Gastrocnemius medialis (tissue), 4 donors: Measurements from ENCODE around the gene PIK3R1. TPM values are rescaled to one million over a fixed set of nuclear protein-coding genes. Genes with fewer than 3 reads are reported as not detected.
A peak's percentile ranks its signal among the peaks of the same experiment; 100 is the strongest.

ENCODE experiments used
- ATAC-seq, 2 donors: fragments of 150-250 bp; one replicate each; pipeline ENCODE4 v1.9.1; 2016
- DNase-seq, 2 donors: peaks; one replicate each; pipeline ENCODE4 v3.0.0-alpha.2; 2019
- H3K27ac ChIP-seq, 4 donors: fragments of 200-600 bp; sonication (generic); 1 replicate in 1 of 4; 2 replicates in 3 of 4; pipeline ENCODE4 v1.5.1; 2016 to 2018; ENCODE audit warnings: mild to moderate bottlenecking in 2 of 4, moderate library complexity in 1 of 4
- H3K27me3 ChIP-seq, 3 donors: fragments of 200-600 bp; sonication (generic) in 2 of 3; 1 replicate in 1 of 3; 2 replicates in 2 of 3; pipeline versions ENCODE4 v1.5.1 to v1.6.0; 2016 to 2019; ENCODE audit warnings: mild to moderate bottlenecking in 1 of 3, moderate library complexity in 1 of 3
- H3K36me3 ChIP-seq, 2 donors: fragments of 200-600 bp; sonication (generic) in 1 of 2; one replicate each; pipeline ENCODE4 v1.5.1; 2017 to 2018
- H3K4me1 ChIP-seq, 2 donors: fragments of 200-600 bp; sonication (generic) in 1 of 2; one replicate each; pipeline ENCODE4 v1.5.1; 2016 to 2017; ENCODE audit warnings: mild to moderate bottlenecking in 2 of 2
- H3K4me3 ChIP-seq, 4 donors: fragments of 200-600 bp; sonication (generic) in 3 of 4; 1 replicate in 1 of 4; 2 replicates in 3 of 4; pipeline ENCODE4 v1.5.1; 2016 to 2019; ENCODE audit warnings: mild to moderate bottlenecking in 2 of 4
- H3K9me3 ChIP-seq, 3 donors: fragments of 200-600 bp; sonication (generic) in 2 of 3; 1 replicate in 1 of 3; 2 replicates in 2 of 3; pipeline ENCODE4 v1.5.1; 2016 to 2019
- POLR2A ChIP-seq, 2 donors: fragments of 450-650 bp; IDR thresholded peaks; one replicate each; pipeline ENCODE4 v1.6.1; 2017; ENCODE audit warnings: antibody characterized with exemption in 2 of 2, mild to moderate bottlenecking in 2 of 2, moderate library complexity in 2 of 2
- in situ Hi-C, 4 donors: fragments of 200-750 bp; cut with MboI; loops; one replicate each; pipeline versions ENCODE4 v1.15.0 to v1.8.0; 2017; ENCODE audit warnings: low sequenced_read_pairs in 4 of 4
- intact Hi-C: fragments of 100-400 bp; cut with DNase I; formaldehyde crosslinking; loops from one replicate; pipeline ENCODE4 v1.15.1; 2023; ENCODE audit warnings: low total_unique reads
- total RNA-seq, 4 donors: library from RNA; depleted of rRNA; stranded (reverse); fragments of >200 nt; gene quantifications; one replicate each; pipeline versions ENCODE4 v1.1.0 to v1.2.3, GENCODE V29; 2016
- TF ChIP-seq, protein P1 (sequence below), 5 experiments: fragments of 450-650 bp in 3 of 5; fragments of 200-600 bp in 2 of 5; sonication (generic) in 2 of 5; IDR thresholded peaks in 4 of 5; conservative IDR thresholded peaks in 1 of 5; 1 replicate in 4 of 5; 2 replicates in 1 of 5; pipeline ENCODE4 v1.5.1; 2016 to 2019; ENCODE audit warnings: antibody characterized with exemption in 5 of 5, mild to moderate bottlenecking in 3 of 5, moderate library complexity in 3 of 5

Gene PIK3R1
- total RNA-seq, 4 donors from 2014 or later, result 87.2 to 129 (median 100) TPM

DNA sequence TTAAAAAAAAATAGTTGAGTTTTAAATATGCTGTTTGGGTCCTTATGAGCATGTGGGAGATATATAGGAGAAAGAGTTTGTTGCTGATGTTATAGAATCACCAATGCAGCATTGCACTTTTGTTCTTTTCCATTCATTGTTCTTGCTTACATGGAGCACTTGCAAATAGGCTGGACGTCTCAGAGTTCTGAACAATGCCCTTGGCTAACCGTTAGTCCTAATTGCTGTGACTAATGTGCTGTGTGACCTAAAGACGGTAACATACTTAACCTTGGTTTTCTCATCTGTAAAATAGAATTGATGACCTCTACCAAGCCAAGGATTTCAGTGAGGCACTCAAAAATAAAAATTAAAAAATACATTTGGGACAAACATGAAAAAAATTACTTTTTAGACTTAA is 29.8 kb downstream of the PIK3R1 start:
- no peaks in the 10 kb centered on the region for H3K9me3 ChIP-seq
- H3K4me1 ChIP-seq, result peaks cover 54 to 72% of the 10 kb centered on the region in 2 donors
- DNase-seq (no peak), ATAC-seq (no peak)
- no peak overlapping the region for H3K4me3 ChIP-seq
- peak overlapping the region in 2 of 4 donors; percentile 1 to 9 for H3K27ac ChIP-seq
- no peaks in the 10 kb centered on the region for H3K27me3 ChIP-seq
- in situ Hi-C loops (no loop called here), intact Hi-C loops (no loop called here)
- H3K36me3 ChIP-seq, result no peaks in the 10 kb centered on the region
- TF ChIP-seq, protein P1, sequence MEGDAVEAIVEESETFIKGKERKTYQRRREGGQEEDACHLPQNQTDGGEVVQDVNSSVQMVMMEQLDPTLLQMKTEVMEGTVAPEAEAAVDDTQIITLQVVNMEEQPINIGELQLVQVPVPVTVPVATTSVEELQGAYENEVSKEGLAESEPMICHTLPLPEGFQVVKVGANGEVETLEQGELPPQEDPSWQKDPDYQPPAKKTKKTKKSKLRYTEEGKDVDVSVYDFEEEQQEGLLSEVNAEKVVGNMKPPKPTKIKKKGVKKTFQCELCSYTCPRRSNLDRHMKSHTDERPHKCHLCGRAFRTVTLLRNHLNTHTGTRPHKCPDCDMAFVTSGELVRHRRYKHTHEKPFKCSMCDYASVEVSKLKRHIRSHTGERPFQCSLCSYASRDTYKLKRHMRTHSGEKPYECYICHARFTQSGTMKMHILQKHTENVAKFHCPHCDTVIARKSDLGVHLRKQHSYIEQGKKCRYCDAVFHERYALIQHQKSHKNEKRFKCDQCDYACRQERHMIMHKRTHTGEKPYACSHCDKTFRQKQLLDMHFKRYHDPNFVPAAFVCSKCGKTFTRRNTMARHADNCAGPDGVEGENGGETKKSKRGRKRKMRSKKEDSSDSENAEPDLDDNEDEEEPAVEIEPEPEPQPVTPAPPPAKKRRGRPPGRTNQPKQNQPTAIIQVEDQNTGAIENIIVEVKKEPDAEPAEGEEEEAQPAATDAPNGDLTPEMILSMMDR (IDR thresholded peaks at IDR 0.05 in 4 of 5, conservative IDR thresholded peaks at IDR 0.05 in 1 of 5), result no peak
- TF ChIP-seq POLR2A (IDR thresholded peaks at IDR 0.05), result no peak

GRCh38 chr5:68246802-68247201 is 31.2 kb downstream of the PIK3R1 start:
- Histone ChIP-seq H3K27ac (no peak overlapping the region), H3K4me1 (peaks cover 56 to 73% of the 10 kb centered on the region in 2 donors), H3K36me3 (no peaks in the 10 kb centered on the region), H3K9me3 (no peaks in the 10 kb centered on the region), H3K4me3 (no peak overlapping the region), H3K27me3 (no peaks in the 10 kb centered on the region)
- intact Hi-C loops, result no loop called here
- in situ Hi-C loops, result no loop called here
- DNase-seq (no peak), ATAC-seq (no peak)
- TF ChIP-seq, protein P1 (IDR thresholded peaks at IDR 0.05 in 4 of 5, conservative IDR thresholded peaks at IDR 0.05 in 1 of 5), result no peak
- TF ChIP-seq POLR2A (IDR thresholded peaks at IDR 0.05), result no peak

DNA sequence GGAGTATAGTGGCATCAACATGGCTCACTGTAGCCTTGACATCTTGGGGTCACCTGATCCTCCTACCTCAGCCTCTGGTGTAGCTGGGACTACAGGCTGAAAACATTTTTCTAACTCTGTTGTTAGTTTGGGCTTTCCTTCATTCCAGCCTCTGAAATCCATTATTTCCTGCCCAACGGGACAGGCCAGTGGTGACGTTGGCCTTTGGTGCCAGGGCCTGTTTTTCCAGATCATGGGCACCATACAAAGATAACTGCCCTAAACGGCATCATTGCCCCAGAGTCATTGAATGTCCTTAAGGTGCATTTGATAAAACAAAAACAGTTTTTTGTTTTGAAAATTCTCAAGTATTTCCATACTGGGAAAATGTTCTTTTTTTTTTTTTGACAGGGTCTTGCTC is 32.1 kb downstream of the PIK3R1 start:
- H3K36me3 ChIP-seq, result no peaks in the 10 kb centered on the region
- no peak for TF ChIP-seq POLR2A (IDR thresholded peaks at IDR 0.05)
- TF ChIP-seq, protein P1 (IDR thresholded peaks at IDR 0.05 in 4 of 5, conservative IDR thresholded peaks at IDR 0.05 in 1 of 5), result no peak
- H3K27ac ChIP-seq, result peak overlapping the region in 2 of 4 donors; percentile 5
- no peaks in the 10 kb centered on the region for H3K27me3 ChIP-seq
- no peak for DNase-seq
- no peaks in the 10 kb centered on the region for H3K9me3 ChIP-seq
- H3K4me3 ChIP-seq, result no peak overlapping the region
- in situ Hi-C loops, result no loop called here
- intact Hi-C loops, result no loop called here
- ATAC-seq, result no peak
- H3K4me1 ChIP-seq, result peaks cover 58 to 74% of the 10 kb centered on the region in 2 donors

- H3K9me3 ChIP-seq, result no peaks in the 10 kb centered on the region
- intact Hi-C loops, result no loop called here
- ATAC-seq, result no peak
- no peaks in the 10 kb centered on the region for H3K36me3 ChIP-seq
- H3K4me1 ChIP-seq, result peaks cover 60 to 79% of the 10 kb centered on the region in 2 donors
- peak overlapping the region in 2 of 4 donors; percentile 75 for H3K27ac ChIP-seq
- no peak for DNase-seq
- H3K27me3 ChIP-seq, result no peaks in the 10 kb centered on the region
- no peak for TF ChIP-seq POLR2A (IDR thresholded peaks at IDR 0.05)
- TF ChIP-seq, protein P1 (IDR thresholded peaks at IDR 0.05 in 4 of 5, conservative IDR thresholded peaks at IDR 0.05 in 1 of 5), result no peak
- no peak overlapping the region for H3K4me3 ChIP-seq
- in situ Hi-C loops, result no loop called here
Observed at GRCh38 chr5:68248896-68249295, 33.3 kb downstream of the PIK3R1 start.

- in situ Hi-C loops, result no loop called here
- DNase-seq (no peak), ATAC-seq (no peak)
- Histone ChIP-seq H3K4me1 (peaks cover 62 to 81% of the 10 kb centered on the region in 2 donors), H3K9me3 (no peaks in the 10 kb centered on the region), H3K4me3 (no peak overlapping the region), H3K27me3 (no peaks in the 10 kb centered on the region), H3K36me3 (no peaks in the 10 kb centered on the region), H3K27ac (peak overlapping the region; percentile 67 to 75 (median 74))
- TF ChIP-seq POLR2A (IDR thresholded peaks at IDR 0.05), result no peak
- TF ChIP-seq, protein P1 (IDR thresholded peaks at IDR 0.05 in 4 of 5, conservative IDR thresholded peaks at IDR 0.05 in 1 of 5), result no peak
- intact Hi-C loops, result no loop called here
Observed at GRCh38 chr5:68249520-68249919, 34.0 kb downstream of the PIK3R1 start.
